HG02970 (cell line): ENCODE measurements around the gene TMTC2.
A peak's percentile ranks its signal among the peaks of the same experiment; 100 is the strongest.

Source experiments
- ATAC-seq: cut with Tn5 transposase; IDR thresholded peaks from one replicate; pipeline ENCODE4 v1.9.1; 2021; ENCODE audit warnings: mild to moderate bottlenecking, moderate library complexity, moderate number of reproducible peaks; ENCODE audit not compliant: unreplicated experiment, low FRiP score

Gene TMTC2

GRCh38 chr12:82675246-82675645 is 11.5 kb upstream of the TMTC2 start:
- ATAC-seq: no peak

GRCh38 chr12:82682326-82682725 is 4.4 kb upstream of the TMTC2 start:
- no peak for ATAC-seq

GRCh38 chr12:82682851-82683261 is 3.9 kb upstream of the TMTC2 start:
- no peak for ATAC-seq

- ATAC-seq: peak; percentile 64
Observed at GRCh38 chr12:82685790-82686167, 927 bp upstream of the TMTC2 start.

- peak; percentile 42 for ATAC-seq
Observed at GRCh38 chr12:82687021-82688011, 610 bp downstream of the TMTC2 start.

- ATAC-seq: no peak
Observed at GRCh38 chr12:82688035-82688501, 1.4 kb downstream of the TMTC2 start.

- no peak for ATAC-seq
Observed at GRCh38 chr12:82688596-82688995, 1.9 kb downstream of the TMTC2 start.

GRCh38 chr12:82690006-82690405 is 3.3 kb downstream of the TMTC2 start:
- no peak for ATAC-seq

GRCh38 chr12:82691513-82691912 is 4.8 kb downstream of the TMTC2 start:
- no peak for ATAC-seq

GRCh38 chr12:82694276-82694675 is 7.6 kb downstream of the TMTC2 start:
- no peak for ATAC-seq

- ATAC-seq: no peak
Observed at GRCh38 chr12:82694970-82695369, 8.3 kb downstream of the TMTC2 start.

- ATAC-seq: no peak
Observed at GRCh38 chr12:82695531-82695930, 8.8 kb downstream of the TMTC2 start.

GRCh38 chr12:82696543-82696942 is 9.8 kb downstream of the TMTC2 start:
- ATAC-seq: no peak

GRCh38 chr12:82698708-82699564 is 12.2 kb downstream of the TMTC2 start:
- no peak for ATAC-seq

- no peak for ATAC-seq
Observed at GRCh38 chr12:82705774-82706173, 19.1 kb downstream of the TMTC2 start.

GRCh38 chr12:82708061-82708879 is 21.6 kb downstream of the TMTC2 start:
- ATAC-seq: no peak

GRCh38 chr12:82709794-82710355 is 23.2 kb downstream of the TMTC2 start:
- no peak for ATAC-seq

- no peak for ATAC-seq
Observed at GRCh38 chr12:82710741-82711140, 24.0 kb downstream of the TMTC2 start.

GRCh38 chr12:82714427-82714826 is 27.7 kb downstream of the TMTC2 start:
- ATAC-seq: no peak

GRCh38 chr12:82721726-82722125 is 35.0 kb downstream of the TMTC2 start:
- no peak for ATAC-seq
